NCI-H1436 treated with DMSO at 0.1 percent for 48 hours (cell line): ENCODE results near the gene SKIL.

Experiments used
- DNase-seq: peaks from one replicate; lab custom pipeline; 2025; lab: John Stamatoyannopoulos, UW

Gene SKIL

DNA sequence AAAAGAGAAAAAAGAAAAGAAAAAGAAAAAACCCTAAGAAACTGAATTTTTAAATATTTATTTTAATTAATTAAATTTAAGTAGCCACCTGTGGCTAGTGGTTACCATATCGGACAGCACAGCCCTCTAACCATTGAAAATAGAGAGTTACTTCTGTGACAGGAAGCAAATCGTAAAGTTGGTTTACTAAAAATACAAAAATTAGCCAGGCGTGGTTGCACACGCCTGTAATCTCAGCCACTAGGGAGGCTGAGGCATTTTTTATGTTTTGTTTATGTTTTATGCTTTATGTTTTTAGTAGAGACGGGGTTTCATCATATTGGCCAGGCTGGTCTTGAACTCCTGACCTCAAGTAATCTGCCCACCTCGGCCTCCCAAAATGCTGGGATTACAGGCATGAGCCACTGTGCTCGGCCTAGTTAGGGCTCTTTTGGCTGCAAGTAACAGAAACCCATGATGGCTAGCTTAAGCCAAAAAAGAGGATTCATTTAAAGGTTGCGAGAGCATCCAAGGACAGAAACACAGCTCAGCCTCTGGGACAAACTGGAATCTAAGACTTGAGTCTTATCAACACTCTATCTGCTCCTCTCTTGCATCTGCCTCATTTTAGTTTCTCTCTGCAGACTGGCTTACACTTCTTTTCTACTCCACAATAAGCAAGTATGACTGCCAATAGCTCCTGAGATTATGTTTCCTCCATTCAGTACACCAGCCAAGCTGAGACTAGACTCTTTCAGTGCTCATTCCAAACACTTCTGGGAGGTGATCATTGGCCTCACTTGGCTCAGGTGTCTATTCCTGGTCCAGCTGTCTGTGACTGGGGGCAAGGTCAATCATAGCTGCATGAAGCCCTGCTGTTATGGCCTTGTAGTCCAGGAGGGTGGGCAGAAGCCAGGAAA, 6.8 kb upstream of the SKIL start:
- DNase-seq, result no peak

DNA sequence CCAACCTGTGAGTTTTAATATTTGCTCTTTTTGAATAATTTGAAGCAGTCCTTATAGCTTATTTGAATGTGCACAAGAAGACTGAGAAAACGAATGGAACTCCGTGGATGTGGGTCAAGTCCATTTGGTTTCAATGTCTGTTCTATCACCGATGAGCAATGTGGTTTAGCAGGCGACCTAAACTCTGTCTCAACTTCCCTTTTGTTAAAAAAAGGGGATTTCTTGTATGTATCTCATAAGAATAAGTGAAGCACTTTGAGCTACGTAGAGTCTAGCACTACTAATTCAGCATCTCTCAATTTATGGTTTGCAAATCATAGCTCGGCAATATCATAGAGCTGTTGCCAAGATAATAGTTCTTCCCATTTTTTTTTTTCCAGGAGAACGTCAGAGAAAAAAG, 4.6 kb upstream of the SKIL start:
- DNase-seq, result no peak

DNA sequence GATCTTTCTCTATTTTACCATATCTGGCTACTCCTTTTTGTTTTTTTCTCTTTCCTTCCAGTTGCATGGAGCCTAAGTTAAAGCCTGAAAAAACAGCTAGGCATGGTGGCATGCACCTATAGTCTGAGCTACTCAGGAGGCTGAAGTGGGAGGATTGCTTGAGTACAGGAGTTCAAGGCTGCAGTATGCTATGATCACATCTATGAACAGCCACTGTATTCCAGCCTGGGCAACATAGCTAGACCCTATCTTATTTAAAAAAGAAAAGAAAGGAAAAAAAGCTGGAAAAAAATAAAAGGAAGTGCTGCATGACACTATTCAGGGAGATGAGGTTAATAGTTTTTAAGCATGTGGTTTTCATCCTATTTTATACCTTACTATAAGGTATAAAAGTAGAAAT, 4.0 kb upstream of the SKIL start:
- DNase-seq, result no peak

DNA sequence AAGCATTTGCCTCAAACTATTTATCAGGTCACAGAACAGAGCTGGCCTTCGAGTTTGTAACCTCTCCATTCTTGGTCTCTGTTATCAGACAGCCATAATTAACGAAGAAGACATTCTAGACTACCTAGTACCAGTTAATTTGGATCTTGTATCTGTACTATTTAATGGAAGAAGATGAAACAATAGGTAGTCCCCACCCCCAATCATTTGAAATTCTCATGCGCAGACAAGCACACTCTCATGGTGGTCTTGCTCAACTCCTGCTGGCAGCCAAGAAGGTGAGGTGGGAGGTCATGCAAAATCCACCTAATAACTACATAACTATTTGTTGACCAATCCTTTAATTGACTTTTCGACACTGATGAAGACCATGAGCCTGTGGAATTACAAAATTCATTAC, 2.8 kb upstream of the SKIL start:
- DNase-seq, result no peak

DNA sequence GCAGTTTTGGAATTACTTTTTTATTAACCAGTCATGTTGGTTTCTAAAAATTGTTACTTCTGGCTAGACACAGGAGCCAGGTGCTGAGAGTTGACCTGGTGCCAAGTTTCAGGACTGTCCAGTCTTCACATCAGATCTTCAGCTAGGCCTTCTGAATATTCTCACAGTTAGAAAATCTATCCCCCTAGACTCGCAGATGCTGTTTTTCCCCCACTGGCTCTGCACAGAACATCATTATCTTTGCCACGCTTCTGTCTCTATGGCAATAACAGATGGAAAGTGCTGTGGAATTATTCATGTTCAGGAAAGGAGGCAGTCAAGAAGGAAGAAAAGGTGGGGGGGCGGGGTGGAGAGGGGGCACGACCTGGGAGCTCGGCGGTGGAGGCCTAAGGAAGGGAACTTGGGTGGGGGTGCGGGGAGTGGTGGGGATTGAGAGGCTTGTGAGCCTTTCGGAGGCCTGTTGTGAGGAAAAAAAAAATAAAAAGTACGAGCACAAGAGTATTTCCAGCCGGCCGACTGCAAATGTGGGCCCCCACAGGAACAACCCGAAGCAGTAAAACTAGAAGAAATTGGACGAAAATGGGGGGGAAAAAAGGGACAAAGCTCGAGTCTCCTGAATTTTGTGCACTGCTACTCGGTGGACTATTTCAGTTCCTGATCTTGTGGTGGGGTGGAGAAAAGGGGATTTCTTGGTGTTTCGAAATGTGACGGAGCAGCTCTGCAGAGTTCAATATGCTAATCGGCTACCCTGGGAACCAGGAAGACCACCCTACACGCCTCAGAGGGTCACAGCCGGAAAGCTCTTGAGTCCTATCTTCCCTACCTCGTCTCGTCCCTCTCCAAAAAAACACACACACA, 1.5 kb upstream of the SKIL start:
- DNase-seq, result no peak

DNA sequence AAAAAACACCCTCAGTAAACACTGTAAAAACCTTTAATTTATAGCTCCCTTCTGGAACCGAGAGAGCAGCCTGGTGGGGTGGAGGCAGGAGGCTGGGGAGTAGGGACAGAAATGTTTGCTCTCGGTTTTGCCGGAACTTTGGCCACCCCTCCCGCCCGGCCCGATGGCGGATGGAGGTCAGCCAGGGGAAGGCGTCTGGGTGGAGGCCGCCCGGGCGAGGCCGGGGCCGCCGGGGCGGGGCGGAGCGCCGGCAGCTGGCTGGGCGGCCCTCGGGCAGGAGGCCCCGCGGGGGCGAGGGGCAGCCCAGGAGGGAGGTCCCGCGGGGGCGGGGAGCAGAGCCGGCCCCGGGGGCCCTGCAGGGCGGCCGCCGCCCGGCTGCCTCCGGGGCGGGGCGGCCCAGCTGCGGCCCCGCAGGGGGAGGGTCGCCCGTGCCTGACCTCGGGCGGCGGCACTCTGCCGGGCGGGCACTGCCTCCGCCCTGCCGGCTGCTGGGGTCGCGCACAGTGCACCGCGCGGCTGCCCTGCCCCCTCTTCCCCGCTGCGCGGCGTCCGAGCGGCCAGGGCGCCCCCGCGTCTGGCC, 829 bp upstream of the SKIL start:
- DNase-seq, result no peak

DNA sequence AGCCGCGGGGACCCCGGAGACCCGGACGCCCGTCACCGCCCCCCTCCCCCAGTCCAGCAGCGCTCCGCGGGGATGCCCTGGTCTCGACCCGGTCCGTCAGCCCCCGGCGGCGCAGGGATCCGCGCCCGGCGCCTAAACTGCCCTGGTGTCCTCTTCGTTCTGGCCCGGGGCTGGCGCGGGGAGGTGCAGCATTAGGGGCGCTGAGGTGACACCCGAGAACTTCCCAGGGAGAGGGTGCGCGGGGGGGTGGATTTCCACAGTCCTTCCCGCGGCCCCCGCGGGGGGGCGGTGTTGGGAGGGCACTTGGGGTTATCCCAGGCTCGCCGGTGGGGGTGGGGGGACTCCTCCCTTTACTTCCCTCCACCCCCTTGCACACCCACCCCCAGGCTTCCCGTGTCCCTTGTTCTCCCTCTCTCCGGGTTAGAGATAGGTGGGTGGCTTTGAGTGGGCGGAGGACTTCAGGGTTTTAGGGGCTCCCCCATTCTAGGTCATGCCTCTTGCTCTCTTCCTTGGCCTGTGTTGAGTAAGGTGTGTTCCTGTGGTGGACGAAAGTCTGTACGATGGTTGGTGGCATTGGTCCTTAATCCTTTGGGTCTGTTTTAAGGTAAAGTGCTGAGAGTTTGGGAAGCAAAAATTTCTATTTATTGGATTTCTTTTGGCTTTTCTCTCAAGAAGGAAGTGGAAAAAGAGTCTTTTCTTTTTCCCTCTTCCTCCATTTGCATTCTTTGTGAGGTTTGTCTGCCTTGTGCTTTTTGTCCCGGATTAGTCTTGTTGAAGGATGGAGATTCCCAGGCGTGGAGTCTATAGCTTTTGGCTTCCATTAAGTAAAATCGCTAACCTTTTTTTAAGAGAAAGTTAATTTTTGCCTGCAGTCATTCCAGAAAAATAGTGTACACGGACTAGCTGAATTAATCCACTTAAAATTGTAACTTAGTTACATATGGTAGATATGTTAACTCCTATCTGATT, 811 bp downstream of the SKIL start:
- no peak for DNase-seq

DNA sequence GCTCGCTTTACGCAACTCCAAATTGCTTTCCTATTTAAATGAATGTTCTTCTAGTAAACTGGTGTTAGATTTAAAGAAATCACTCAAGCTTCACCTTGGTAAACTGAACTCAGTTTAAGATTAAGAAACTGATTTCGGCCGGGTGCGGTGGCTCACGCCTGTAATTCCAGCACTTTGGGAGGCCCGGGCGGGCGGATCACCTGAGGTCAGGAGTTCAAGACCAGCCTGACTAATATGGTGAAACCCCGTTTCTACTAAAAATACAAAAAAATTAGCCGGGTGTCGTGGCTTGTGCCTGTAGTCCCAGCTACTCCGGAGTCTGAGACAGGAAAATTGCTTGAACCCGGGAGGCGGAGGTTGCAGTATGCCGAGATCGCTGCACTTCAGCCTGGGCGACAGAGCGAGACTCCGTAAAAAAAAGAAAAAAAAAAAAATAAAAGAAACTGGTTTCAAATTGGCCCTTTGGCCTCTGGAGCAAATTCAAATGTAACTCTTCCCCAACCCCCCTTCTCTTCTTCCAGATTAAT, 1.7 kb downstream of the SKIL start:
- DNase-seq, result no peak

DNA sequence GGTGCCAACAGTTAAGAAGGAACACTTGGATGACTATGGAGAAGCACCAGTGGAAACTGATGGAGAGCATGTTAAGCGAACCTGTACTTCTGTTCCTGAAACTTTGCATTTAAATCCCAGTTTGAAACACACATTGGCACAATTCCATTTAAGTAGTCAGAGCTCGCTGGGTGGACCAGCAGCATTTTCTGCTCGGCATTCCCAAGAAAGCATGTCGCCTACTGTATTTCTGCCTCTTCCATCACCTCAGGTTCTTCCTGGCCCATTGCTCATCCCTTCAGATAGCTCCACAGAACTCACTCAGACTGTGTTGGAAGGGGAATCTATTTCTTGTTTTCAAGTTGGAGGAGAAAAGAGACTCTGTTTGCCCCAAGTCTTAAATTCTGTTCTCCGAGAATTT, 3.0 kb downstream of the SKIL start:
- no peak for DNase-seq

DNA sequence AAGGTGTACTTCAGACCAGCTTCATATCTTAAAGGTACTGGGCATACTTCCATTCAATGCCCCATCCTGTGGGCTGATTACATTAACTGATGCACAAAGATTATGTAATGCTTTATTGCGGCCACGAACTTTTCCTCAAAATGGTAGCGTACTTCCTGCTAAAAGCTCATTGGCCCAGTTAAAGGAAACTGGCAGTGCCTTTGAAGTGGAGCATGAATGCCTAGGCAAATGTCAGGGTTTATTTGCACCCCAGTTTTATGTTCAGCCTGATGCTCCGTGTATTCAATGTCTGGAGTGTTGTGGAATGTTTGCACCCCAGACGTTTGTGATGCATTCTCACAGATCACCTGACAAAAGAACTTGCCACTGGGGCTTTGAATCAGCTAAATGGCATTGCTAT, 3.4 kb downstream of the SKIL start:
- DNase-seq, result no peak

DNA sequence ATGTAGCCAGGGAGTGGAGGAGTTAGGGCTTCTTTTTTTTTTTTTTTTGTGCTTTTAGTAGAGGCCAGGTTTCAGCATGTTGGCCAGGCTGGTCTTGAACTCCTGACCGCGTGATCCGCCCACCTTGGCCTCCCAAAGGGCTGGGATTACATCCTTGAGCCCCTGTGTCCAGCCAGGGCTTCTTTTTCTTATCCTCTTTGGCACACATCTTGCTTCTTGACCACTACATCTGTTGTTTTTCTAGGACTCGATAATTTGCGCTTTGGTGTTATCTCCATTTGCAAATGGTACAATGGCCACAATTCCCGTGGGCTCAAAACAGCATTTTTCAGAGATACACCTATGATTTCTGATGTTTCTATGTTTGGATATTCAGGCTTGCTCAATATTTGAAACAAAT, 4.2 kb downstream of the SKIL start:
- DNase-seq, result no peak

DNA sequence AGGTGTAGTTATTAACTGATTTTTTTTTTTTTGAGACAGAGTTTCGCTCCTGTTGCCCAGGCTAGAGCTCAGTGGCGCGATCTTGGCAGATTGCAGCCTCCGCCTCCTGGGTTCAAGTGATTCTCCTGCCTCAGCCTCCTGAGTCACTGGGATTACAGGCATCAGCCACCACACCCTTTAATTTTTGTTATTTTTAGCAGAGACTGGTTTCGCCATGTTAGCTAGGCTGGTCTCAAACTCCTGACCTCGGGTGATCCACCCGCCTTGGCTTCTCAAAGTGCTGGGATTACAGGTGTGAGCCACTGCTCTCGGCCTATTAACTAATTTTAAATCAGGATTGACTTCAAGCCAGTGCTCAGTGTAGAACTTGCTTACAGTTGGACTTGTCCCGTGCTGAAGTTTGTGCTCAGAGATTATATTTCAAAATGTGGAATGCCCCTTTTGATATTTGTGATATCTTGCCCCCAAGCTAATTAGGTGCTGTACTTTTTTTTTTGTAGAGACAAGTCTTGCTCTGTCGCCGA, 6.0 kb downstream of the SKIL start:
- DNase-seq, result no peak

DNA sequence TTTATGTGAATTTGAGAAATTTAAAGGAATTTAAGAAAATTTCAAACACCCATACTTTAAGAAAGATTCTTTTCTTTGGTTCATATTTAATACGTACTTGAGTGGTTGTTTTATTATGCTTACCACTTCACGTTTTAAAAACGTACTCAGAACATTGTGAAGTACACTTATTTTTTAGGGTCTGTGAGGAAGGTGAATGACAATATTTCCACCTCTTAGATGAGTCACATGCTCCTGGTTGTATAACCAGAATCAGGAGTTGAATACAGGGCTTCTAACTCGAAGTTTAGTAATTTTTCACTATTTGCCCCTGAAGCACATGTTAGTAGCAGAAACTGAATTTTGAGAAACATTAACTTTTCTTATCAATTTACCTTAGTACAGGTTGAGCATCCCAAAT, 7.5 kb downstream of the SKIL start:
- DNase-seq, result no peak

DNA sequence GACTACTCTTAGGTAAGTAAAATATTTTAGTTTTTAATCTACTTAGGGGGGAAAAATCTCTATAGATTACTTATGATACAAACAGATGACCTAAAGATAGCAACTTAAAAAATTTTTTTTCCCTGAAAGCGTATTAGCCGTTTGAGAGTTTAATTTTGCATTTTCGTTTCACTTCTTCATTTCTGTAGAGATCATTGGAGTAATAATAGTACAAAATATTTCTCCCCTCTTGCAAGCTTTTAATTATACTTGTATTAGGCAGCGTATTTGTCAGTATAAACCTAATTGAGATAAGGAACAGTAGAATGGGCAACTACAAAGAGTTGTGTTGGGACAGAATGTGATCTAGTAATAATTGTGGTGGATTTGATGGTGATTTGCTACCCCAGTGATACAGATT, 10.3 kb downstream of the SKIL start:
- no peak for DNase-seq

DNA sequence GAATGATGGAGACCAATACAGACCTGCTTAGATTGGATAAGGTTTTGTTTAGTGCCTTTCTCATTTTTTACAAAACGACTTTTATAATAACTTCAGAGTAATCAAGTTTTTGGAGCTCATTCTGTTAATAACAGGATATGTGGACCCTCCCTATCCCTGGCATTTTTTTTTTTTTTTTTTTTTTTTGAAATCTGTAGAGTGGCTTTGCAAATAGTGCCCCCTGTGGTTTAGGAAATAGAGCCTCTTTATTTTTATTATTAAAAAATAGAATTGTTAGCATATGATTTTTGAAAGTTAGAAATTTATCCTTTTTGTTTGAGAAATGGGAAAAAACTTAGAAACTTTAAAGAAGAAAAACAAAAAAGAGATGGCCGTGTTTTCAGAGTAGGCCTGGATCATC, 11.4 kb downstream of the SKIL start:
- no peak for DNase-seq

DNA sequence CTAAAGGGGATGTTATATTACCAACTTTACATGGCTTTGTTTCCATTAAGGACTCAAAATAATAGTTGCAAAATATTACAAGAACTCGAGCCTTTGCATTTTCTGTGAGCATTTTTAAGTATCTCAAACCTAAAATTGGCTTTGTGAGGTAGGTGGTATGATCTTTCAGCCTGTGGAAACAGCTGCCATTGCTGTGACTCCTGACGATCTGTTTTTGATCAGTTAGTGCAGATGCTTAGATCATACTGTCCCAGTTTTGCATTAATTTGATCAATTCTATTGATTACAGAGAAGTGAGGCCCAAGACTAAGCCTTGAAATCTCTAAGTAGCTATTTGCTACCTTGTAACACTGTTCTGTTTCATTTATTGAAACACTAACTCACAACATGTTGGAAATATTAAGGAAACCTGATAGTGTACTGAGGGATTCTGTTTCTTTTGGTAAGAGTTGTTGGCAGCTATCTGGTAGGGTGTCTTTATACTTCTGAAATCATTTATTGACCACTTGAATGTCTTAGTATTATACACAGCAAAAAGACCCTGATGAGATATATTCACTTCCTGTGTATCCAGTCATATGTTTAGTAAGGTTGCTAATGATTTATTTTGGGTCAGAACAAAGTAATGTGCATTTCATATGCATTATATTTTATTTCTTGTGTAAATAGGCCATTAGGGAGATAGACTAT, 14.8 kb downstream of the SKIL start:
- no peak for DNase-seq

DNA sequence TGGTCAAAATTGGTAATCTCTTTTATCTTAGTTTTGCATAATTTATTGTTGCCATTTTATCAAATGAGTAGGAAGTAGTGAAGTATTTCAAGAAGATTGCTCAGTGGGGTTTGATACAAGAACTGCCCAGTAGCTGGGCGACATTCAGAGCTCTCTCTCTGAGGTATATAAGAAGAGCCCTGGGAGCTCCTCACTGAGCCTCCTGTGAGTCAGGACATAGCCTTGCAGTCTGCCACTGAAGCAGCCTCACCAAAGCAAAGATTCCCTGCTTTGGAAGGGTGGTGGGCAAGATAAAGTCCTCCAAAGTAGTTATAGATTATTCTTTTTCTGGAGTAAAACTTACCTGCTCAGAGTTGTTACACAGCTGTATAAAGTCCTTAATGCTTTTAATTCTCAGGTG, 26.1 kb downstream of the SKIL start:
- DNase-seq, result no peak

DNA sequence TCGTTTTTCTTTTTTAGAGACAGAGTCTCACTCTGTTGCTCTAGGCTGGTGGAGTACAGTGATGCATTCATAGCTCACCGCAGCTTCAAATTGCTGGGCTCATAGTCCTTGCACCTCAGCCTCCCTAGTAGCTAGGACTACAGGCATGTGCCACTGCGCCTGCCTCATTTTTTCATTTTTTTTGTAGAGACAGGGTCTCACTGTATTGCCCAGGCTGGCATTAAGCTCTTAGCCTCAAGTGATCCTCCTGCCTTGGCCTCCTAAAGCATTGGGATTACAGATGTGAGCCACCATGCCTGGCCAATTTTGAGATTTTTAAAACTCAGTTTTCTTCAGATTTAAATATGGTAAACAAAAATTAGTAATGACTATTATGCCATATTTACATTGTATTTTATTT, 29.0 kb downstream of the SKIL start:
- no peak for DNase-seq

DNA sequence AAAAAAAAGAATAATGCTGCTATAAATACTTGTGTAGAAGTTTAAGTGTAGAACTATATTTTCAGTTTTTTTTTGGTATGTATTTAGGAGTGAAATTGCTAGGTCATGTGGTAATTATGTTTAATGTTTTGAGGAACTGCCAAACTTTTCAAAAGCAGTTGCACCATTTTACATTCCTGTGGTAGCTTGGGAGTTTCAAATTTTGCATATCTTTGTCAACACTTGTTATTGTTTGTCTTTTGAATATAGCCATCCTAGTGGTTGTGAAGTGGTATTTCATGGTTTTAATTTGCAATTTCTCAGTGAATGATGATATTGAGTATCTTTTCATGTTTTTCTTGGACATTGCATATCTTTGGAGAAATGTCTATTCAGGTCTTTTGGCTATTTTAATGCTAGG, 30.4 kb downstream of the SKIL start:
- DNase-seq, result no peak

DNA sequence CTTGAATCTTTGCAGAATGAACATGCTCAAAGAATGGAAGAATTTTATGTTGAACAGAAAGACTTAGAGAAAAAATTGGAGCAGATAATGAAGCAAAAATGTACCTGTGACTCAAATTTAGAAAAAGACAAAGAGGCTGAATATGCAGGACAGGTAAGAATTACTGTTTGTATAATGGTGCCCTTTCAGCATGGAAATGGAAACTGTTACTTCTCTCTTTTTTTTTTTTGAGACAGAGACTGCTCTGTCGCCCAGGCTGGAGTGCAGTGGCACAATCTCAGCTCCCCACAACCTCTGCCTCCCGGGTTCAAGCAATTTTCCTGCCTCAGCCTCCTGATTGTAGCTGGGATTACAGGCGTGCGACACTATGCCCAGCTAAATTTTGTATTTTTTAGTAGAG, 33.6 kb downstream of the SKIL start:
- no peak for DNase-seq

DNA sequence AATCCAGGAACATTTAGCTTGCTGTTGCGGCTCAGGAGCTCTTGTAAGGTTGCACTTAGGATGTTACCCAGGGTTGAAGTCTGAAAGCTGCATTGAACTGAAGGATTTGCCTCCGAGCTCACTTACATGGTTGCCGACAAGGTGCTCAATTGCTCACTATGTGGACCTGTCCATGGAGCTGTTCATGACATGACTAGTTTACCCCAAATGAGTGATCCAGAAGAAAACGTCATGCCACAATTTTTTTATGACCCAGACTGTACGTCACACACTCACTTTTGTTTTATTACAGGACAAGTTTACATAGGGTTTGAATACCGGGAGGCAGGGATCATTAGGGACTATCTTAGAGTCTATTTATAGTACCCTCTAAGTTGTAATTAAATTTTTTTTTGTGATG, 40.2 kb downstream of the SKIL start:
- no peak for DNase-seq
